Endothelial cell of umbilical vein (primary cell): ENCODE measurements around the gene SEMA4D. TPM values are rescaled to one million over a fixed set of nuclear protein-coding genes. Genes with fewer than 3 reads are reported as not detected.

Source experiments
- BruUV-seq: library from RNA; stranded (reverse); fragments of 400-500 nt; replicated peaks from 2 replicates; lab custom pipeline; 2021; lab: Mats Ljungman, UMichigan
- CTCF ChIA-PET: fragments of 300-600, 350-600 bp; sonication (Branson Sonifier 250); formaldehyde crosslinking; loops from one replicate; lab custom pipeline; 2021; ENCODE audit warnings: antibody characterized with exemption, inconsistent platforms; lab: Charles Lee
- POLR2A ChIA-PET: fragments of 300-600, 350-600 bp; sonication (Branson Sonifier 250); formaldehyde crosslinking; loops from one replicate; lab custom pipeline; 2021; ENCODE audit warnings: antibody characterized with exemption, inconsistent platforms; lab: Charles Lee
- DNase-seq: peaks from one replicate; pipeline ENCODE4 v3.0.0-alpha.2; 2011; ENCODE audit warnings: low read depth, low spot score
- FAIRE-seq: peaks from 2 replicates; lab custom pipeline; 2011; peaks lifted over from hg19 to GRCh38; lab: Jason Lieb, UNC
- H2AFZ ChIP-seq: 2 replicates; pipeline ENCODE4 v1.6.0; 2012; ENCODE audit warnings: low read depth, low read length, control low read depth, inconsistent platforms
- H3K27ac ChIP-seq: 2 replicates; pipeline ENCODE4 v1.5.1; 2011; ENCODE audit warnings: low read depth, mild to moderate bottlenecking, control low read depth, low read length, moderate library complexity; ENCODE audit not compliant: insufficient read depth
- H3K27me3 ChIP-seq, 2 experiments: 2 replicates each; pipeline versions ENCODE4 v1.6.0 to v1.6.1; 2011; ENCODE audit warnings: low read length in 2 of 2, mixed read lengths in 1 of 2; ENCODE audit not compliant: control insufficient read depth in 2 of 2, insufficient read depth in 2 of 2
- H3K36me3 ChIP-seq, 2 experiments: 2 replicates in 1 of 2; 3 replicates in 1 of 2; pipeline ENCODE4 v1.5.1; 2011; ENCODE audit warnings: low read length in 2 of 2, mild to moderate bottlenecking in 1 of 2, moderate library complexity in 1 of 2; ENCODE audit not compliant: control insufficient read depth in 2 of 2, insufficient read depth in 2 of 2; ENCODE audit errors: extremely low read depth in 1 of 2
- H3K4me1 ChIP-seq: 3 replicates; pipeline ENCODE4 v1.5.1; 2011; ENCODE audit warnings: mild to moderate bottlenecking, low read length; ENCODE audit not compliant: control insufficient read depth, insufficient read depth; ENCODE audit errors: extremely low read depth
- H3K4me2 ChIP-seq: 2 replicates; pipeline ENCODE4 v1.6.1; 2011; ENCODE audit warnings: low read length, control low read depth, mixed read lengths; ENCODE audit not compliant: insufficient read depth
- H3K4me3 ChIP-seq, 3 experiments: fragments of 200-600 bp in 1 of 3; sonication (generic), shearing (Covaris generic) in 1 of 3; replicated peaks in 1 of 3; 2 replicates each; pipeline ENCODE4 v1.5.1; 2011 to 2016; ENCODE audit warnings: control low read depth in 3 of 3, low read length in 3 of 3, mild to moderate bottlenecking in 2 of 3, inconsistent platforms in 1 of 3, low read depth in 1 of 3, moderate library complexity in 1 of 3; ENCODE audit not compliant: insufficient read depth in 1 of 3
- H3K79me2 ChIP-seq: 2 replicates; pipeline ENCODE4 v1.6.0; 2012; ENCODE audit warnings: low read length, inconsistent platforms; ENCODE audit not compliant: control insufficient read depth, insufficient read depth
- H3K9ac ChIP-seq: replicated peaks from 2 replicates; pipeline ENCODE3; 2011; ENCODE audit warnings: low read length, control low read depth; ENCODE audit not compliant: insufficient read depth; ENCODE audit errors: extremely low read depth
- H3K9me1 ChIP-seq: replicated peaks from 3 replicates; pipeline ENCODE4 v1.6.0; 2011; ENCODE audit warnings: mild to moderate bottlenecking, low read length; ENCODE audit not compliant: control insufficient read depth, insufficient read depth; ENCODE audit errors: extremely low read depth
- H3K9me3 ChIP-seq: replicated peaks from 2 replicates; pipeline ENCODE4 v1.5.1; 2012; ENCODE audit warnings: low read length, inconsistent platforms; ENCODE audit not compliant: control insufficient read depth, insufficient read depth
- H4K20me1 ChIP-seq: replicated peaks from 2 replicates; pipeline ENCODE3; 2011; ENCODE audit warnings: mild to moderate bottlenecking, low read length; ENCODE audit not compliant: control insufficient read depth, insufficient read depth; ENCODE audit errors: extremely low read depth
- CTCF ChIP-seq, 2 donors: IDR thresholded peaks; 1 replicate in 1 of 2; 2 replicates in 1 of 2; pipeline ENCODE4 v1.5.1; 2011; ENCODE audit warnings: low read length in 2 of 2, mild to moderate bottlenecking in 2 of 2, moderate library complexity in 2 of 2, control low read depth in 1 of 2, inconsistent platforms in 1 of 2, low read depth in 1 of 2; ENCODE audit not compliant: insufficient read depth in 1 of 2; ENCODE audit errors: extremely low read depth in 1 of 2
- EZH2 ChIP-seq: IDR thresholded peaks from 2 replicates; pipeline ENCODE4 v1.6.1; 2012; ENCODE audit warnings: borderline replicate concordance, low read depth, mild to moderate bottlenecking, moderate library complexity, low read length, inconsistent platforms; ENCODE audit not compliant: severe bottlenecking
- FOS ChIP-seq: IDR thresholded peaks from 2 replicates; pipeline ENCODE4 v1.6.1; 2011; ENCODE audit warnings: mild to moderate bottlenecking, low read length, moderate library complexity, borderline replicate concordance; ENCODE audit not compliant: insufficient read depth
- GATA2 ChIP-seq: IDR thresholded peaks from 2 replicates; pipeline ENCODE4 v1.7.0; 2011; ENCODE audit warnings: low read depth, mild to moderate bottlenecking, moderate library complexity, mixed read lengths, low read length; ENCODE audit not compliant: insufficient read length, insufficient read depth
- JUN ChIP-seq: IDR thresholded peaks from 2 replicates; pipeline ENCODE4 v1.6.1; 2011; ENCODE audit warnings: borderline replicate concordance, low read depth; ENCODE audit not compliant: insufficient read length, insufficient read depth
- MAX ChIP-seq: IDR thresholded peaks from 2 replicates; pipeline ENCODE4 v1.6.1; 2011; ENCODE audit not compliant: insufficient read depth, insufficient read length
- MYC ChIP-seq: IDR thresholded peaks from one replicate; pipeline ENCODE4 v1.6.1; 2011; ENCODE audit warnings: mild to moderate bottlenecking, low read depth, low read length
- POLR2A ChIP-seq: IDR thresholded peaks from 2 replicates; pipeline ENCODE4 v1.6.1; 2012; ENCODE audit warnings: low read depth, mild to moderate bottlenecking, control low read depth, low read length
- POLR2AphosphoS5 ChIP-seq: IDR thresholded peaks from 2 replicates; pipeline ENCODE4 v1.6.1; 2012; ENCODE audit warnings: low read depth, mild to moderate bottlenecking, control low read depth, low read length, moderate library complexity; ENCODE audit not compliant: insufficient read depth
- dilution Hi-C: fragments of 300-500 bp; cut with MboI; formaldehyde crosslinking; loops from one replicate; pipeline ENCODE4 v1.15.0; 2019; ENCODE audit warnings: low sequenced_read_pairs; ENCODE audit not compliant: extremely low pct_ligation_motif_present
- intact Hi-C: fragments of 100-400 bp; cut with micrococcal nuclease; formaldehyde crosslinking; loops from one replicate; pipeline ENCODE4 v1.10.0; 2022
- polyA plus RNA-seq, 4 experiments: library from polyadenylated mRNA; depleted of rRNA in 3 of 4; stranded (reverse) in 3 of 4; unstranded in 1 of 4; fragments of >200 nt; gene quantifications; 2 replicates each; pipeline versions ENCODE4 v1.2.1 to v1.2.3, GENCODE V29; 2011 to 2012; ENCODE audit warnings: missing spikeins in 1 of 4
- total RNA-seq: library from RNA; stranded (reverse); gene quantifications from 2 replicates; pipeline ENCODE4 v1.2.3, GENCODE V29; 2021

Gene SEMA4D
- total and polyA plus RNA-seq, 2 donors (not counting 3 experiments of a cell fraction or from before 2014, with no cell fraction given), result 3.9 to 15.7 TPM

GRCh38 chr9:89363921-89364665, 133.8 kb downstream of the SEMA4D start:
- no peak for DNase-seq
- no peaks in the 10 kb centered on the region for H4K20me1 ChIP-seq
- H3K27me3 ChIP-seq, result no peaks in the 10 kb centered on the region
- no peaks in the 10 kb centered on the region for H3K9me3 ChIP-seq
- H3K9ac ChIP-seq, result no peak overlapping the region
- no peaks in the 10 kb centered on the region for H3K9me1 ChIP-seq
- intact Hi-C loops, result no loop called here
- CTCF ChIA-PET, result interaction anchor here (1.0 kb wide), 1 partner anchor 185 kb away, joined by 5 read pairs; no protein-coding TSS in a partner anchor
- POLR2A ChIA-PET, result no interaction called here
- FAIRE-seq, result no peak
- no peak overlapping the region for H3K4me2 ChIP-seq
- H2AFZ ChIP-seq, result no peak overlapping the region
- dilution Hi-C loops, result no loop called here
- no TSS peak for BruUV-seq
- peaks cover 5 to 10% of the 10 kb centered on the region in 2 experiments for H3K36me3 ChIP-seq
- H3K4me3 ChIP-seq, result no peak overlapping the region
- peaks cover 7% of the 10 kb centered on the region for H3K4me1 ChIP-seq
- H3K79me2 ChIP-seq, result no peaks in the 10 kb centered on the region
- H3K27ac ChIP-seq, result no peak overlapping the region
- TF ChIP-seq JUN (no peak), GATA2 (no peak), CTCF (IDR thresholded peaks at IDR 0.05; ENCODE audit: extremely low read depth in 1 of 2, insufficient read depth in 1 of 2, low read depth in 1 of 2, low read length in 2 of 2) (no peak), MYC (no peak), POLR2AphosphoS5 (no peak), FOS (no peak), MAX (no peak), POLR2A (no peak), EZH2 (no peak)
